ENCODE measurements around the gene ZNF438. TPM values are rescaled to one million over a fixed set of nuclear protein-coding genes. Genes with fewer than 3 reads are reported as not detected.

ZNF438 gene
- total and polyA plus RNA-seq, 2 donors (not counting 1 experiment from before 2014, with no cell fraction given): 4.7 to 6.6 TPM

DNA sequence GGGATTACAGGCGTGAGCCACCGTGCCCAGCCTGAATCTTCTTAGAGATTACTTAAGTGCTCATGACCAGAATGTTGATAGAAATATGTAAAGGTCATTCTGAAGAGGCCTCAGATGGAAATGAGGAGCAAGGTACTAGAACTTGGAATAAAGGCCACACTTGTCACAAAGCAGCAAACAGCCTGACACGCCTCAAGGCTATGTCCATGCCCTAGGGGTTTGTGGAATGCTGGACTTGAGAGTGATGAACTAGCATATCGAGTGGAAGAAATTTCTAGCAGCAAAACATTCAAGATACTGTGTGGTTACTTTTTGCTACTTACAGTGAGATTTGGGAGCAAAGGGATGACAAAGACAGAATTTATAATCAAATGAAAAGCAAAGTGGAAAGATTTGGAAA lies 39.0 kb downstream of the ZNF438 start:
- no peaks in the 10 kb centered on the region for H3K27me3 ChIP-seq (ENCODE audit: control insufficient read depth, insufficient read depth, low read length)
- no peak for TF ChIP-seq EZH2 (IDR thresholded peaks at IDR 0.05; ENCODE audit: low read length, missing control alignments)
- TF ChIP-seq, protein P1, sequence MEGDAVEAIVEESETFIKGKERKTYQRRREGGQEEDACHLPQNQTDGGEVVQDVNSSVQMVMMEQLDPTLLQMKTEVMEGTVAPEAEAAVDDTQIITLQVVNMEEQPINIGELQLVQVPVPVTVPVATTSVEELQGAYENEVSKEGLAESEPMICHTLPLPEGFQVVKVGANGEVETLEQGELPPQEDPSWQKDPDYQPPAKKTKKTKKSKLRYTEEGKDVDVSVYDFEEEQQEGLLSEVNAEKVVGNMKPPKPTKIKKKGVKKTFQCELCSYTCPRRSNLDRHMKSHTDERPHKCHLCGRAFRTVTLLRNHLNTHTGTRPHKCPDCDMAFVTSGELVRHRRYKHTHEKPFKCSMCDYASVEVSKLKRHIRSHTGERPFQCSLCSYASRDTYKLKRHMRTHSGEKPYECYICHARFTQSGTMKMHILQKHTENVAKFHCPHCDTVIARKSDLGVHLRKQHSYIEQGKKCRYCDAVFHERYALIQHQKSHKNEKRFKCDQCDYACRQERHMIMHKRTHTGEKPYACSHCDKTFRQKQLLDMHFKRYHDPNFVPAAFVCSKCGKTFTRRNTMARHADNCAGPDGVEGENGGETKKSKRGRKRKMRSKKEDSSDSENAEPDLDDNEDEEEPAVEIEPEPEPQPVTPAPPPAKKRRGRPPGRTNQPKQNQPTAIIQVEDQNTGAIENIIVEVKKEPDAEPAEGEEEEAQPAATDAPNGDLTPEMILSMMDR (conservative IDR thresholded peaks at IDR 0.05 in 1 of 2, IDR thresholded peaks at IDR 0.05 in 1 of 2; ENCODE audit: low read depth in 1 of 2, low read length in 2 of 2): no peak
- H4K20me1 ChIP-seq (ENCODE audit: control insufficient read depth, extremely low read depth, insufficient read depth, low read length): no peaks in the 10 kb centered on the region
- no peak overlapping the region for H3K4me3 ChIP-seq (replicated peaks in 1 of 4; ENCODE audit: control extremely low read depth in 1 of 4, insufficient read depth in 1 of 4, low read depth in 3 of 4, low read length in 4 of 4)
- no peak for DNase-seq (ENCODE audit: low read depth in 2 of 2)
- peaks cover 3% of the 10 kb centered on the region for H3K79me2 ChIP-seq (ENCODE audit: control insufficient read depth, insufficient read depth, low read length)
- no peak overlapping the region for H3K27ac ChIP-seq (ENCODE audit: insufficient read depth, low read length)
- no peaks in the 10 kb centered on the region for H3K36me3 ChIP-seq (ENCODE audit: control insufficient read depth, insufficient read depth, low read length)
- no peaks in the 10 kb centered on the region for H3K4me1 ChIP-seq (ENCODE audit: control insufficient read depth, extremely low read depth, insufficient read depth, low read length)
- no peak overlapping the region for H2AFZ ChIP-seq (ENCODE audit: low read length)
- no peak overlapping the region for H3K9ac ChIP-seq (ENCODE audit: insufficient read depth, low read length)
- no peak overlapping the region for H3K4me2 ChIP-seq (ENCODE audit: extremely low read depth, insufficient read depth, low read length)
- H3K9me3 ChIP-seq (ENCODE audit: control insufficient read depth, insufficient read depth, low read depth, low read length): no peaks in the 10 kb centered on the region

- Histone ChIP-seq H3K79me2 (ENCODE audit: control insufficient read depth, insufficient read depth, low read length) (no peaks in the 10 kb centered on the region), H3K27me3 (ENCODE audit: control insufficient read depth, insufficient read depth, low read length) (no peaks in the 10 kb centered on the region)
Measured at GRCh38 chr10:30991647-30992011, 40.0 kb downstream of the ZNF438 start.

GRCh38 chr10:30990971-30991646 lies 40.6 kb downstream of the ZNF438 start:
- H3K27ac ChIP-seq (ENCODE audit: insufficient read depth, low read length): no peak overlapping the region
- no peaks in the 10 kb centered on the region for H4K20me1 ChIP-seq (ENCODE audit: control insufficient read depth, extremely low read depth, insufficient read depth, low read length)
- no peak overlapping the region for H3K9ac ChIP-seq (ENCODE audit: insufficient read depth, low read length)
- no peak overlapping the region for H3K4me2 ChIP-seq (ENCODE audit: extremely low read depth, insufficient read depth, low read length)
- no peak overlapping the region for H3K4me3 ChIP-seq (replicated peaks in 1 of 4; ENCODE audit: control extremely low read depth in 1 of 4, insufficient read depth in 1 of 4, low read depth in 3 of 4, low read length in 4 of 4)
- H3K9me3 ChIP-seq (ENCODE audit: control insufficient read depth, insufficient read depth, low read depth, low read length): no peaks in the 10 kb centered on the region
- no peaks in the 10 kb centered on the region for H3K36me3 ChIP-seq (ENCODE audit: control insufficient read depth, insufficient read depth, low read length)
- H3K4me1 ChIP-seq (ENCODE audit: control insufficient read depth, extremely low read depth, insufficient read depth, low read length): no peaks in the 10 kb centered on the region
- DNase-seq (ENCODE audit: low read depth in 2 of 2): no peak
- TF ChIP-seq EZH2 (IDR thresholded peaks at IDR 0.05; ENCODE audit: low read length, missing control alignments): no peak
- TF ChIP-seq, protein P1 (conservative IDR thresholded peaks at IDR 0.05 in 1 of 2, IDR thresholded peaks at IDR 0.05 in 1 of 2; ENCODE audit: low read depth in 1 of 2, low read length in 2 of 2): no peak
- no peak overlapping the region for H2AFZ ChIP-seq (ENCODE audit: low read length)
- H3K79me2 ChIP-seq (ENCODE audit: control insufficient read depth, insufficient read depth, low read length): no peaks in the 10 kb centered on the region
- H3K27me3 ChIP-seq (ENCODE audit: control insufficient read depth, insufficient read depth, low read length): no peaks in the 10 kb centered on the region

More at GRCh38 chr10:30991647-30992011, 40.0 kb downstream of the ZNF438 start:
- H3K36me3 ChIP-seq (ENCODE audit: control insufficient read depth, insufficient read depth, low read length): no peaks in the 10 kb centered on the region
- no peak for TF ChIP-seq EZH2 (IDR thresholded peaks at IDR 0.05; ENCODE audit: low read length, missing control alignments)
- TF ChIP-seq, protein P1 (conservative IDR thresholded peaks at IDR 0.05 in 1 of 2, IDR thresholded peaks at IDR 0.05 in 1 of 2; ENCODE audit: low read depth in 1 of 2, low read length in 2 of 2): no peak
- no peak overlapping the region for H3K4me2 ChIP-seq (ENCODE audit: extremely low read depth, insufficient read depth, low read length)
- DNase-seq (ENCODE audit: low read depth in 2 of 2): no peak
- no peak overlapping the region for H3K27ac ChIP-seq (ENCODE audit: insufficient read depth, low read length)
- H3K4me1 ChIP-seq (ENCODE audit: control insufficient read depth, extremely low read depth, insufficient read depth, low read length): no peaks in the 10 kb centered on the region
- H3K4me3 ChIP-seq (replicated peaks in 1 of 4; ENCODE audit: control extremely low read depth in 1 of 4, insufficient read depth in 1 of 4, low read depth in 3 of 4, low read length in 4 of 4): no peak overlapping the region
- H4K20me1 ChIP-seq (ENCODE audit: control insufficient read depth, extremely low read depth, insufficient read depth, low read length): no peaks in the 10 kb centered on the region
- no peaks in the 10 kb centered on the region for H3K9me3 ChIP-seq (ENCODE audit: control insufficient read depth, insufficient read depth, low read depth, low read length)
- H2AFZ ChIP-seq (ENCODE audit: low read length): no peak overlapping the region
- no peak overlapping the region for H3K9ac ChIP-seq (ENCODE audit: insufficient read depth, low read length)
